GM10847 (cell line): ENCODE data around the gene RPRD1A.

Source experiments
- POLR2A ChIP-seq: IDR thresholded peaks from 2 replicates; pipeline ENCODE4 v1.6.1; 2011; ENCODE audit not compliant: insufficient read length; ENCODE audit errors: extremely low read depth

Gene RPRD1A, protein sequence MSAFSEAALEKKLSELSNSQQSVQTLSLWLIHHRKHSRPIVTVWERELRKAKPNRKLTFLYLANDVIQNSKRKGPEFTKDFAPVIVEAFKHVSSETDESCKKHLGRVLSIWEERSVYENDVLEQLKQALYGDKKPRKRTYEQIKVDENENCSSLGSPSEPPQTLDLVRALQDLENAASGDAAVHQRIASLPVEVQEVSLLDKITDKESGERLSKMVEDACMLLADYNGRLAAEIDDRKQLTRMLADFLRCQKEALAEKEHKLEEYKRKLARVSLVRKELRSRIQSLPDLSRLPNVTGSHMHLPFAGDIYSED

DNA sequence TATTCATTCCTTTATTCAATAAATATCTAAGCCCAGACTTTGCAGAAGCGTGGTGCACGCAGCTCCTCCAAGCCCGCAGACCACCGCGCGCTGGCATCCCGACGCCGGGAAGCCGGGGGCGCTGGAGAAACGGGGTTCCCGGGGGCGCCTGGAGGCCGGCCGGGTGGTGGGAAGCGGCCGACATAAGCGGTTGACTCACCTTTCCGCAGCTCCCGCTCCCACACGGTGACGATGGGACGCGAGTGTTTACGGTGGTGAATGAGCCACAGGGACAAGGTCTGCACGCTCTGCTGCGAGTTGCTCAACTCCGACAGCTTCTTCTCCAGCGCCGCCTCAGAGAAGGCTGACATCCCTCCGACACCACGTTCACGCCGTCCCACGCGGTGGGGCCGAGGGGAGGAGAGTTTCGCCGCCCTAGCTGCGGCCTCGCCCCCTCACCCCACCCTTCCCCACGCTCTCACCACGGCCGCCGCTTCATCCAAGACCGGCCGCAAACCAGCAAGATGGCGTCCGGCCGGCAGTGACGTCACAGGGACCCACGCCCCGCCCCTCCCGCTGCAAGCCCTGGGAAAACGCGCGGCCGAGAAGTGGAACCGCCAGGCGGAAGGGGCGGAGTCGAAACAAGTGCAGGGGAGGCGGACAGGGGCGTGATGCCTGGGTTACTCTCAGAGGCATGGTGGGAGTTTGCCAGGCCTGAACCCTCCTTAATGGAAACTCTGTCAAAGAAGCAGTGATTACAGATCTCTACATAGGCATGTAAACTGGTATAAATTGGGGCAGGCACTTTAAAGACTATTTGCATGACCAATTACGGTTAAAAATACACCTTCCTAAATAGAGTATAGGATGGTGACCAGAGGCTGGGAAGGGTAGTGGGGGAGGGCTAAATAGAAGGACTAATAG lies at the start of gene RPRD1A:
TSS of gene RPRD1A (minus strand) at position 505 of the 903 bp plus-strand sequence. CDS start at position 350, 155 bp downstream.
- peak; percentile 53 for TF ChIP-seq POLR2A

DNA sequence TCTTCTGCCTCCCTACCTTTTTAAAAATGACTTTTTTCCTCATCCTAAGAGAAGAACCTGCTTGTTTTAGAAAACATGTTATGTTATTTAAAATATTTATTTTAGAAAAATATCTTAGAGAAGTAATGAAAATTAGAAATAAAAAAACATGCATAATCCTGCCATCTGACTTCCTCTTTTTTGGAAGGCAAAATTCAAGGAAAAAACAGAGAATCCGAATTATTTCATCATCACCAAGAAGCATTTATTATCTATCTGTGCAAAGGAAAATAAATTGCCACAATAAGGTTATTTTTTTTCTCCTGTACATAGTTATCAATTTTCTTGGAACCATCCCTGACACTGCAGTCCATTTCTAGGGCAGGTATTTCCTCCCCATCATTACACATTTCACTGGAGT lies 47.4 kb upstream of the RPRD1A start:
- TF ChIP-seq POLR2A, result no peak

DNA sequence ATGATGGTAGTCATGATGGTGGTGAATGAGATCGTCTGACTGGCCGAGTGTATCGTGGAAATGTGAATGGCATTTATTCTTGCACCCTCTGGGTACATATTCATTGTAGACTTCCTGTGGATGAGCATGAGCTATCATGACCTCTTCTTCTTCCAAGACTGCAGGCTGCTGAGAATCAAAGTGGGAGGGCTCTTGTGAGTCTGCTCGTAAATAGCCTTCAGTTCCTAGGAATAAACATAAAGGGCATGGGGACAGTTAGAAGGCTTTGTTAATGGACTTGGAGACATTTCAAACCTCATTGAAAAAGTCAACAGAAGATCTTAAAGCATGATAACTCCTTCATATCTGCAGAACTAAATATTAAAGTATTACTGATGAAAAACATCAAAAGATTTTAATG lies 46.9 kb upstream of the RPRD1A start:
- TF ChIP-seq POLR2A, result no peak

DNA sequence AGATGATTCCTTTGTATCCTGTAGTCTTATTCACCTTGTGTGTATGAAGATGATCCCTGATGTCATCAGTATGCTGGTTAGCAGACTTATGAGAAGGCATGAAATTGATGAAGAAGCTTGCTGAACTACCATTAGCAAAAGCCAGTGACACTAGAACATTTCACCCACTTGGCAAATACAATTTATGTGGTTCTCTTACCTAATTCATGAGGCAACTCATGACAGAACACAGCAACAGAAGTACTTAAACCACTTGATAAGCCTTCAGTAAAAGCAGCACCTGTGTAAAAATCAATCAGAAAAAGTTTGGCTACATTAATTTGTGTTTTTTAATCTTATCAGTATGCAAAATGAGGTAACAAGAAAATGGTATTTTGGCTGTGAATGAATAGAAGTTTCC lies 44.9 kb upstream of the RPRD1A start:
- TF ChIP-seq POLR2A, result no peak

DNA sequence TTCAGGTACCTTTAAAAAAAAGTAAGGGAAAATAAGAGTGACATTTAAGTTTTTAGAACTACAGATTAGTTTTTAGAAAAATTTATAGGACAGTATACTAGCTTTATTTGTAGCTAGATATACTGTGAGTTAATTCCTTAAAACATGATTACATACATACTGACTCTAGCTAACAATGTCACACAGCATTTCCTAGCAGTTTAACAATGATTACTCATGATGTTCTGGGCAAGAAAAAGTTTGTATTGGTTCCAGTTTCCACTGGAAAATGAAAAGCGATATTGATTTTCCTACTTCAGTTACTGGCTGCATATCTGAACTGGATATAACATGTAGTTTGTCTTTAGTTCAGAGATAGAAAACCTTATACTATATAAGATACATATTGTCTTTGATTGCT lies 42.4 kb upstream of the RPRD1A start:
- no peak for TF ChIP-seq POLR2A

DNA sequence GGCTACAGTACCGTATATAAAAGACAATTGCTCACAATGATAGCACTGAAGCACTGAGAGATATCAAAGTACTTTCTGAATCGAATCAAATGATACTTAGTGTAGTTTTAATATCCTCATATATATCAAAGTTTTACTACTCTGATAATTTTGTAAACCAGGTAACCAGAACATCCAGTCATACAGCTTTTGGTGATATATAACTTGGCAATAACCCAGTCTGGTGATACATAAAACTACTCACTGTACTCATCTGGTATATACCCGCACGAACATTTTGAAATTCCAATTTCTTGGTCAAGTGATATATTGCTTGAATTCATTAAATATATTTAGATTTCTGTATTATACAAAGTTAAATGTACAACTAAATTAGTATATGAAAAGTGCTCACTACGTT lies 41.2 kb upstream of the RPRD1A start:
- TF ChIP-seq POLR2A, result no peak

DNA sequence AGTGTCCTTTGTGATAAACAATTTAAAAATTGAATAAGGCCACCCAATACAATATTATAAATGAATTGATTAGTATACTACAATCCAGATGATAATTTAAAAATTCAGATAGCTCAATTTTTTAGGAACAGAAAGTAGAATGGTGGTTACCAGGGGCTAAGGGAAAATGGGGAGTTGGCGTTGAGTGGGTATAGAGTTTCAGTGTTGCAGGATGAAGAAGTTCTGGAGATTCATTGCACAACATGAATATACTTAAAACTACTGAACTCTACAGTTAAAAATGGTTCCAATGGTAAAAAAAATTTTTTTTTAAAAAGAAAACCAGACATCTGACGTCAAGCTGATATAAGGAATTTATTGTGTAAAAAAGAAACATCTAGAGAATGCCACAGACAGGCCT lies 40.8 kb upstream of the RPRD1A start:
- TF ChIP-seq POLR2A, result no peak

DNA sequence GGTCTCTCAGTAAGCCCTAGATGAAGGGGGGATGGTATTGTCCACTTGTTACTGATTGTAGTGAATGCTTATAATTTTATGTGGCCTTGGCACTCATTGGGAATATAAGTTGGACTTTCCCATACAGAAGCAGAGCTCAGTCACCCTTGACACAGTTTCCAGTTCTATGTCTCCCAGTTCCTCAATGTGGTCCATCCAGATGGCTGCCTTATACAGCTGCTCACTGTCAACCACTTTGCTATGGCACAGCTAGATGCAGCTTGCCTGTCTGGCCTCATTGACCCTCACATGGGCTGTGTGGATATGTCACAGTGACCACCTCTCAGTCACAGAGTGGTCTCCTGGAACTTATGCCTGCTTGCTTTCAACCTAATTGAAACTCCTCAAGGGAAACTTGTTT lies 40.1 kb upstream of the RPRD1A start:
- no peak for TF ChIP-seq POLR2A

DNA sequence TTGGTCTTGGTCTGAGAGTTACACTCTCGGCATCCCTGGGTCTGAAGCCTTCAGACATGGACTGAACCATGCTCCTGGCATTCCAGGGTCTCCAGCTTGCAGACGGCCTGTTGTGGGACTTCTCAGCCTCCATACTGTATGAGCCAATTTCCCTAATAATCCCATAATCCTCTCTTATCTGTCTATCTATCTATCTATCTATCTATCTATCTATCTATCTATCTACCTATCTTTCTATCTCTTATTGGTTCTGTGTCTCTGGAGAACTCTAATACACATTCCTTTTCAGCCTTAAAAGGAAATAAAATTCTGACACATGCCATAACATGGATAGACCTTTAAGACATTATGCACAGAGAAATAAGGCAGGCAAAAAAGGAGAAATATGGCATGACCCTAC lies 37.4 kb upstream of the RPRD1A start:
- no peak for TF ChIP-seq POLR2A

DNA sequence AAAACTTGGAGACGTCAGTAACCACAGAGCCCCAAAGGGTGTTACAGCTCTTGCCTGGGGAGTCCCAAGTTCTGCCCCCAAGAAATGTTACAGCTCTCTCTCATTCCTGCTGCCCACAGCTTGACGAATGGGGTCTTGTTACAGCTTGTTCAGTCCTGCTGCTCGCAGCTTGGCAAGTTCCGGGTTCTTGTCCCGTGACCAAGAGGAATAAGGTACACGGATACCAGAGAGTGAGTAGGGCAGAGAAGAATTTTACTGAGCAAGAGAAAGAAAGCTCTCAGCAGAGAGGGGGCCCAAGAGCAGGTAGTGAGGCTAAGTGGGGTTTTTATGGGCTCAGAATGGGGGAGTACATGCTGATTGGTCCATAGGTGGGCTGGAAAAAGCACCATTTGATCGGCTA lies 34.6 kb upstream of the RPRD1A start:
- TF ChIP-seq POLR2A, result no peak

DNA sequence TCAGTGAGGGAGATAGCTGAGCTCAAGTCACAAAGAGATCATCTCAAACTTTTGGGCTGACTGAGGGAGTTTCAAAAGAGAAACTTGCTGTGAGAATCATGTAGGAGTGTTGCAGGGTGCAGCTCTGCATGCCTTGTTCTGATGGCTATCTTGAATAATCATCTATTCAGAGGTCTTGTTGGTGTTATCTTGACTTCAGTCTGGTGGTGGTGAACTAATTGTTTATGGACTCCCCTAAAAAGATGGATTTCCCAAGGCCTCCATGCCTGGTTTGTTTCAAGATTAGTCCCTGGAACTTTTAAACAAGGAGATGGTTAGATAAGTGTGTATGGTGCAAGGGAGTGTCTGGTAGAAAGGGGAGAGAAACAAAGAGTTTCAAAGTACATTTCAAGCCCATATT lies 32.0 kb upstream of the RPRD1A start:
- no peak for TF ChIP-seq POLR2A

DNA sequence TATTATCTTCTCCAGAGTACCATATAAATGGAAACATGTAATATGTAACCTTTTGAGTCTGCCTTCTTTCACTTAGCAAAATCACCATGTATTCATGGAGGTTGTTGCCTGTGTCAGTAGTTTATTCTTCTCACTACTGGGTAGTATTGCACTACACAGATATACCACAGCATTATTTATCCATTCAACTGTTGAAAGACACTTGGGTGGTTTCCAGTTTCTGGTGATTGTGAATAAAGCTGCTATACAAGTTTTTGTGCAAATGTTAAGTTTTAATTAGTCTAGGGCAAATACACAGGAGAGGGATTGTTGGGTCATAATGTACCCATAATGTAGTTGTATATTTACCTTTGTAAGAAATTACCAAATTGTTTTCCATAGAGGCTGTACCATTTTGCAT lies 29.6 kb upstream of the RPRD1A start:
- TF ChIP-seq POLR2A, result no peak

DNA sequence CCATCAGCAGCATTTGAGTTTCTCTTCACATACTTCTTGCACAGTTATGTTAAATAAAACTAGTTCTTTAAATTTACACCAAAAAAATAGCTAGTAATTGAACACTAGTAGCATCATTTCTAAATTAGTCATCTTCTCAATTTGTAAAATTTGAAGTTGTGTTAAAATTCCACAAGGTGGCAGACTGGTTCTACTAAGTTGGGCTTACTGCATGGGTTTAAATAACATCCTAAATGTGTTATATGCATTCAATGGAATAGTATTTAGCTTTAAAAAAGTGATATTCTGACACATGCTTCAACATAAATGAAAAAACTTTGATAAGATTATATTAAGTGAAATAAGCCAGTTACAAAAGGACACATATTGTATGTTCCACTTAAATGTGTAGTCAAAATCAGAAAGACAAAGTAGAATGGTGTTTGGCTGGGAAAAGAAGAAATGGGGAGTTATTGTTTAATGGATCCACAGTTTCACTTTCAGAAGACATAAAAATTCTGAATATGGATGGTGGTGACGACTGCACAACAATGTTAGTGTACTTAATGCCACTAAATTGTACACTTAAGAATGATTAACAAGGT lies 28.7 kb upstream of the RPRD1A start:
- no peak for TF ChIP-seq POLR2A

DNA sequence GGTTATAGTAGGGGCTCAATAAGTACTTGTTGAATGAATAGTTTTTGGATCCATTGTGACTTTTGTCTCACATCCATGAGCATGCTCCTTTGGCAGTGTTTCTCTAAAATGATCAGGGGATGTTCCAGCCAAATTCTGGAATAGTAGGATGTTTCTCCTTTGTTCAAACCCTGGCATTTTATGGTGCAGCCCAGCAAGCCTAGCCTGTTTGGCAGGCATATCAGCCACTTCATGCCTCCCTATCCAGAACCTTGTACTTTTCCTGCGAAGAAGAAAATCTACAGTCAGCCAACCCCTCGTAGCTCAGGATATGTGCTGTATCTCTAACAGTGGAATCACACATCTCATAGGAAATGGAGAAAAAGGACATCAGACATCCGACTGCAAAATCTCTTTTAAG lies 27.1 kb upstream of the RPRD1A start:
- no peak for TF ChIP-seq POLR2A

DNA sequence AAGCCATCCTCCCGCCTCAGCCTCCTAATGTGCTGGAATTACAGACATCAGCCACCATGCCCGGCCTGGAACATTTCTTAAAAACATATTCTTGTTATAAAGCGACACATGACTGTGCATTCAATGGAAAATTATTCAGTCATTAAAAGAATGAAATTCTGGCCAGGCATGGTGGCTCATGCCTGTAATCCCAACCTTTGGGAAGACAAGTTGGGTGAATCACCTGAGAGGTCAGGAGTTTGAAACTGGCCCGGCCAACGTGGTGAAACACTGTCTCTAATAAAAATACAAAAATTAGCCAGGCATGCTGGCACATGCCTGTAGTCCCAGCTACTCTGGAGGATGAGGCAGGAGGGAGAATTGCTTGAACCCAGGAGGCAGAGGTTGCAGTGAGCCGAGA lies 21.6 kb upstream of the RPRD1A start:
- no peak for TF ChIP-seq POLR2A

DNA sequence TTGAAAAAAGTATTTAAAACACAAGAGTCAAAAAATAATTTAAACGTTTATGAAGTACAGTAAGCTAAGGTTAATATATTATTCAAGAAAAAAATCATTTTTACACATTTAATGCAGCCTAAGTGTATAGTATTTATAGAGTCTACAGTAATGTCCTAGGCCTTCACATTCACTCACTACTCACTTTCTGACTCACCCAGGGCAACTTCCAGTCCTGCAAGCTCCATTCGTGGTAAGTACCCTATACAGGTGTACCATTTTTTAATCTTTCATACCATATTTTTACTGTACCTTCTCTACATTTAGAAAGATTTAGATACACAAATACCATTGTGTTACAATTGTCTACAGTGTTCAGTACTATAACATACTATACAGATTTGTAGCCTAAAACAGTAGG lies 20.9 kb upstream of the RPRD1A start:
- no peak for TF ChIP-seq POLR2A
